GM23338 (cell line): Measurements from ENCODE around the gene AKIRIN2. TPM values are rescaled to one million over a fixed set of nuclear protein-coding genes. Genes with fewer than 3 reads are reported as not detected.

Experiments
- CREB1 ChIP-seq: fragments of 250-450 bp; sonication (Bioruptor Pico); IDR thresholded peaks from 2 replicates; pipeline ENCODE4 v1.5.0; 2020; ENCODE audit warnings: low read depth, mild to moderate bottlenecking, moderate library complexity
- CTCF ChIP-seq, 2 experiments: fragments of 200-600 bp in 1 of 2; sonication (generic) in 1 of 2; conservative IDR thresholded peaks; 2 replicates each; pipeline versions ENCODE4 v1.5.1 to v1.6.1; 2016 to 2017; ENCODE audit warnings: antibody characterized with exemption in 2 of 2, low read depth in 2 of 2, mild to moderate bottlenecking in 2 of 2, moderate library complexity in 1 of 2
- ETS1 ChIP-seq: IDR thresholded peaks from 2 replicates; pipeline ENCODE4 v1.6.1; 2016; ENCODE audit warnings: antibody characterized with exemption
- EZH2 ChIP-seq: fragments of 200-600 bp; sonication (generic); IDR thresholded peaks from one replicate; pipeline ENCODE4 v1.8.0; 2017; ENCODE audit warnings: antibody characterized with exemption, mild to moderate bottlenecking, low read depth; ENCODE audit not compliant: unreplicated experiment
- JUNB ChIP-seq: IDR thresholded peaks from one replicate; pipeline ENCODE4 v1.6.1; 2016; ENCODE audit warnings: antibody characterized with exemption; ENCODE audit not compliant: unreplicated experiment
- NANOG ChIP-seq: IDR thresholded peaks from 2 replicates; pipeline ENCODE4 v1.6.1; 2016; ENCODE audit warnings: antibody characterized with exemption, borderline replicate concordance
- POLR2AphosphoS5 ChIP-seq: IDR thresholded peaks from 2 replicates; pipeline ENCODE4 v1.6.1; 2016; ENCODE audit warnings: antibody characterized with exemption, low read depth
- STAT1 ChIP-seq: IDR thresholded peaks from one replicate; pipeline ENCODE4 v1.6.1; 2016; ENCODE audit warnings: antibody characterized with exemption; ENCODE audit not compliant: unreplicated experiment
- ZNF114 ChIP-seq: fragments of 250-450 bp; sonication (Bioruptor Pico); IDR thresholded peaks from 2 replicates; pipeline ENCODE4 v1.5.0; 2020; ENCODE audit warnings: mild to moderate bottlenecking, moderate library complexity
- ZNF331 ChIP-seq: fragments of 250-450 bp; sonication (Bioruptor Pico); IDR thresholded peaks from 2 replicates; pipeline ENCODE4 v1.5.0; 2020; ENCODE audit warnings: low read depth, mild to moderate bottlenecking, moderate library complexity
- ZNF462 ChIP-seq: fragments of 250-450 bp; sonication (Bioruptor Pico); IDR thresholded peaks from 2 replicates; pipeline ENCODE4 v1.5.0; 2020; ENCODE audit warnings: mild to moderate bottlenecking, moderate library complexity
- polyA plus RNA-seq: library from polyadenylated mRNA; unstranded; fragments of >200 nt; fragmentation: Nextera tagmentation; extraction: Ambion mirVana; gene quantifications from 2 replicates; pipeline ENCODE4 v1.2.1, GENCODE V29; 2016
- total RNA-seq: library from RNA; depleted of rRNA; stranded (reverse); fragments of >200 nt; shearing (Covaris generic); gene quantifications from 2 replicates; pipeline ENCODE4 v1.2.3, GENCODE V29; 2014

AKIRIN2 gene
- total and polyA plus RNA-seq, 2 experiments from 2014 or later: 62.1 to 98.1 TPM

GRCh38 chr6:87674290-87674689, 27.7 kb downstream of the AKIRIN2 start (continued):
- TF ChIP-seq ZNF462 (CRISPR knock-in tag): no peak
- no peak for TF ChIP-seq POLR2AphosphoS5
- no peak for TF ChIP-seq NANOG
- no peak for TF ChIP-seq ZNF331 (CRISPR knock-in tag)
- no peak for TF ChIP-seq CREB1
- TF ChIP-seq JUNB: no peak
- no peak for TF ChIP-seq ZNF114 (CRISPR knock-in tag)
- no peak for TF ChIP-seq ETS1
- no peak for TF ChIP-seq CTCF (conservative IDR thresholded peaks at IDR 0.05; ENCODE audit: low read depth in 2 of 2)
- TF ChIP-seq STAT1: no peak
- TF ChIP-seq EZH2: no peak
